ENCODE results near the gene EPX. TPM values are rescaled to one million over a fixed set of nuclear protein-coding genes. Genes with fewer than 3 reads are reported as not detected.

Gene EPX
- total RNA-seq, 1 experiment from 2014 or later, result not detected

GRCh38 chr17:58165981-58166380 is 26.5 kb upstream of the EPX start:
- H2AFZ ChIP-seq (ENCODE audit: low read depth, low read length, poor library complexity, severe bottlenecking), result no peak overlapping the region
- no peak overlapping the region for H3K4me3 ChIP-seq (replicated peaks in 1 of 2; ENCODE audit: low read depth in 1 of 2, low read length in 2 of 2)
- DNase-seq (ENCODE audit: low read depth, low spot score) (no peak), ATAC-seq (no peak)
- no peaks in the 10 kb centered on the region for H3K4me1 ChIP-seq (ENCODE audit: control insufficient read depth in 1 of 2, insufficient read depth in 2 of 2, low read length in 2 of 2)
- no peaks in the 10 kb centered on the region for H3K36me3 ChIP-seq (ENCODE audit: control insufficient read depth in 1 of 2, insufficient read depth in 2 of 2, low read length in 2 of 2)
- H3K4me2 ChIP-seq (ENCODE audit: low read length), result no peak overlapping the region
- ChIA-PET POLR2A (no interaction called here), RAD21 (ENCODE audit: low non-redundant PET in 1 of 2, low total read pairs in 2 of 2, uncharacterized antibody in 2 of 2, unreplicated experiment in 2 of 2) (no interaction called here), CTCF (no interaction called here)
- H3K79me2 ChIP-seq (ENCODE audit: insufficient read depth, low read length), result no peaks in the 10 kb centered on the region
- no peaks in the 10 kb centered on the region for H4K20me1 ChIP-seq (ENCODE audit: insufficient read depth)
- no peak overlapping the region for H3K9ac ChIP-seq (ENCODE audit: low read length)
- peaks cover 79% of the 10 kb centered on the region for H3K27me3 ChIP-seq (ENCODE audit: insufficient read depth, low read length)
- intact Hi-C loops (cut with micrococcal nuclease), result no loop called here
- no peak for TF ChIP-seq SRF (IDR thresholded peaks at IDR 0.05; ENCODE audit: low read depth)
- TF ChIP-seq REST (IDR thresholded peaks at IDR 0.05; ENCODE audit: low read depth), result peak; percentile 56
- TF ChIP-seq CEBPB (IDR thresholded peaks at IDR 0.05; ENCODE audit: low read depth), result no peak
- H3K9me3 ChIP-seq (ENCODE audit: control insufficient read depth in 1 of 2, insufficient read depth in 1 of 2, low read depth in 1 of 2, low read length in 2 of 2), result no peaks in the 10 kb centered on the region
- no TSS peak for BruUV-seq (replicated peaks)
- no peaks in the 10 kb centered on the region for H3K9me2 ChIP-seq (ENCODE audit: insufficient read depth)
- no peak overlapping the region for H3K27ac ChIP-seq (ENCODE audit: low read depth, low read length)

GRCh38 chr17:58166682-58167081 is 25.8 kb upstream of the EPX start, which contains the start of gene OR4D2:
Gene OR4D2, plus strand, starts transcription at chr17:58166982. Its CDS starts 2,674 bp downstream, at chr17:58169656.
- ChIA-PET POLR2A (no interaction called here), RAD21 (ENCODE audit: low non-redundant PET in 1 of 2, low total read pairs in 2 of 2, uncharacterized antibody in 2 of 2, unreplicated experiment in 2 of 2) (no interaction called here), CTCF (no interaction called here)
- Histone ChIP-seq H3K4me1 (ENCODE audit: control insufficient read depth in 1 of 2, insufficient read depth in 2 of 2, low read length in 2 of 2) (no peaks in the 10 kb centered on the region), H4K20me1 (ENCODE audit: insufficient read depth) (no peaks in the 10 kb centered on the region), H3K27ac (ENCODE audit: low read depth, low read length) (no peak within 1 kb of the TSS), H3K79me2 (ENCODE audit: insufficient read depth, low read length) (no peaks in the 10 kb centered on the region), H3K36me3 (ENCODE audit: control insufficient read depth in 1 of 2, insufficient read depth in 2 of 2, low read length in 2 of 2) (no peaks in the 10 kb centered on the region), H3K4me3 (replicated peaks in 1 of 2; ENCODE audit: low read depth in 1 of 2, low read length in 2 of 2) (no peak within 1 kb of the TSS), H3K4me2 (ENCODE audit: low read length) (no peak within 1 kb of the TSS), H3K9ac (ENCODE audit: low read length) (no peak within 1 kb of the TSS), H2AFZ (ENCODE audit: low read depth, low read length, poor library complexity, severe bottlenecking) (no peak within 1 kb of the TSS), H3K27me3 (ENCODE audit: insufficient read depth, low read length) (peaks cover 72% of the 10 kb centered on the region), H3K9me3 (ENCODE audit: control insufficient read depth in 1 of 2, insufficient read depth in 1 of 2, low read depth in 1 of 2, low read length in 2 of 2) (no peaks in the 10 kb centered on the region), H3K9me2 (ENCODE audit: insufficient read depth) (no peaks in the 10 kb centered on the region)
- intact Hi-C loops (cut with micrococcal nuclease), result no loop called here
- no peak for ATAC-seq
- no peak for DNase-seq (ENCODE audit: low read depth, low spot score)
- no peak for TF ChIP-seq CBX3 (IDR thresholded peaks at IDR 0.05; ENCODE audit: low read depth)
- TF ChIP-seq FOSL1 (IDR thresholded peaks at IDR 0.05; ENCODE audit: low read depth), result no peak
- TF ChIP-seq TCF7L2 (IDR thresholded peaks at IDR 0.05; ENCODE audit: borderline replicate concordance, extremely low read depth, insufficient read depth, insufficient read length), result no peak
- TF ChIP-seq ZNF274 (IDR thresholded peaks at IDR 0.05; ENCODE audit: low read depth, low read length), result no peak
- no peak for TF ChIP-seq SIN3A (IDR thresholded peaks at IDR 0.05; ENCODE audit: low read depth)
- TF ChIP-seq REST (IDR thresholded peaks at IDR 0.05; ENCODE audit: low read depth), result no peak
- no peak for TF ChIP-seq EZH2phosphoT487 (IDR thresholded peaks at IDR 0.05; ENCODE audit: borderline replicate concordance)
- TF ChIP-seq ELF1 (IDR thresholded peaks at IDR 0.05; ENCODE audit: borderline replicate concordance, low read depth), result no peak
- no peak for TF ChIP-seq ATF3 (IDR thresholded peaks at IDR 0.05)
- no TSS peak for BruUV-seq (replicated peaks)
